Stimulated activated CD8-positive, alpha-beta memory T cell treated with anti-CD3 and anti-CD28 coated beads, Interleukin-7, amount 100 ng/mL, for 1 hour (primary cell): ENCODE results near the gene MAP7.
"Not testable (repeated sequence)": the region's sequence is repeated elsewhere in the genome, so short reads cannot be mapped to it uniquely, and the experiment has no call there.

Experiments
- DNase-seq, 2 donors: peaks; one replicate each; pipeline ENCODE4 v3.0.0-alpha.2; 2020; ENCODE audit warnings: low read depth in 2 of 2

Gene MAP7

GRCh38 chr6:136550330-136551071 is at the start of gene MAP7:
TSS of gene MAP7 (minus strand) at chr6:136550422. CDS start at chr6:136550408, 14 bp downstream.
- DNase-seq, result peak in 1 of 2 donors; percentile 30

- DNase-seq, result no peak
Observed at GRCh38 chr6:136599329-136600011, 49.2 kb upstream of the MAP7 start.

- DNase-seq, result no peak
Observed at GRCh38 chr6:136598048-136598447, 47.8 kb upstream of the MAP7 start.

GRCh38 chr6:136594671-136595070 is 44.4 kb upstream of the MAP7 start:
- no peak for DNase-seq

- DNase-seq, result no peak
Observed at GRCh38 chr6:136593748-136594490, 43.7 kb upstream of the MAP7 start.

GRCh38 chr6:136592930-136593673 is 42.9 kb upstream of the MAP7 start:
- no peak for DNase-seq

- no peak for DNase-seq
Observed at GRCh38 chr6:136591617-136592016, 41.4 kb upstream of the MAP7 start.

GRCh38 chr6:136590846-136591245 is 40.6 kb upstream of the MAP7 start:
- DNase-seq, result not testable (repeated sequence)

GRCh38 chr6:136587527-136587926 is 37.3 kb upstream of the MAP7 start:
- no peak for DNase-seq

- no peak for DNase-seq
Observed at GRCh38 chr6:136586295-136586694, 36.1 kb upstream of the MAP7 start.

GRCh38 chr6:136585523-136585922 is 35.3 kb upstream of the MAP7 start:
- DNase-seq, result not testable (repeated sequence)

GRCh38 chr6:136584290-136584689 is 34.1 kb upstream of the MAP7 start:
- not testable (repeated sequence) for DNase-seq

GRCh38 chr6:136582711-136583471 is 32.7 kb upstream of the MAP7 start:
- DNase-seq, result no peak

GRCh38 chr6:136579800-136580199 is 29.6 kb upstream of the MAP7 start:
- DNase-seq, result no peak

- no peak for DNase-seq
Observed at GRCh38 chr6:136576821-136577220, 26.6 kb upstream of the MAP7 start.

GRCh38 chr6:136571496-136571895 is 21.3 kb upstream of the MAP7 start:
- no peak for DNase-seq

- DNase-seq, result no peak
Observed at GRCh38 chr6:136571065-136571464, 20.8 kb upstream of the MAP7 start.

GRCh38 chr6:136568129-136568528 is 17.9 kb upstream of the MAP7 start:
- DNase-seq, result no peak

- no peak for DNase-seq
Observed at GRCh38 chr6:136567688-136568087, 17.5 kb upstream of the MAP7 start.

- no peak for DNase-seq
Observed at GRCh38 chr6:136566851-136567250, 16.6 kb upstream of the MAP7 start.

GRCh38 chr6:136566007-136566487 is 15.8 kb upstream of the MAP7 start:
- DNase-seq, result no peak
